HepG2 (cell line): ENCODE results near the gene PDSS2. TPM values are rescaled to one million over a fixed set of nuclear protein-coding genes. Genes with fewer than 3 reads are reported as not detected.
A peak's percentile ranks its signal among the peaks of the same experiment; 100 is the strongest.

Experiments
- AHR ChIP-seq: IDR thresholded peaks from 2 replicates; pipeline ENCODE4 v1.6.1; 2018; ENCODE audit warnings: missing genetic modification reagents, missing compliant biosample characterization
- EED ChIP-seq: sonication (generic); formaldehyde crosslinking; IDR thresholded peaks from 2 replicates; pipeline ENCODE4 v1.5.0; 2020; ENCODE audit warnings: mild to moderate bottlenecking, missing genetic modification reagents
- ERF ChIP-seq: IDR thresholded peaks from 2 replicates; pipeline ENCODE4 v1.6.1; 2018; ENCODE audit warnings: missing biosample characterization, missing genetic modification reagents
- FOXA3 ChIP-seq: IDR thresholded peaks from 2 replicates; pipeline ENCODE4 v1.6.1; 2016; ENCODE audit warnings: missing genetic modification reagents, missing compliant biosample characterization
- GATAD2A ChIP-seq: IDR thresholded peaks from 2 replicates; pipeline ENCODE4 v1.6.1; 2016
- HOXD1 ChIP-seq: sonication (generic); formaldehyde crosslinking; IDR thresholded peaks from 2 replicates; pipeline ENCODE4 v1.5.0; 2020; ENCODE audit warnings: missing genetic modification reagents
- NAIF1 ChIP-seq: sonication (generic); formaldehyde crosslinking; IDR thresholded peaks from 2 replicates; pipeline ENCODE4 v1.5.0; 2020; ENCODE audit warnings: mild to moderate bottlenecking, missing genetic modification reagents, borderline replicate concordance
- SIX1 ChIP-seq: sonication (generic); formaldehyde crosslinking; IDR thresholded peaks from 2 replicates; pipeline ENCODE4 v1.4.0; 2020; ENCODE audit warnings: missing genetic modification reagents, borderline replicate concordance
- SOX6 ChIP-seq, 2 experiments: fragments of 450-650 bp in 1 of 2; sonication (generic) in 1 of 2; formaldehyde crosslinking in 1 of 2; IDR thresholded peaks; 2 replicates each; pipeline versions ENCODE4 v1.4.0 to v1.6.1; 2017 to 2020; ENCODE audit warnings: antibody characterized with exemption in 1 of 2, mild to moderate bottlenecking in 1 of 2, missing genetic modification reagents in 1 of 2
- ZBTB37 ChIP-seq: sonication (generic); formaldehyde crosslinking; IDR thresholded peaks from 2 replicates; pipeline ENCODE4 v1.4.0; 2020; ENCODE audit warnings: mild to moderate bottlenecking, missing genetic modification reagents
- ZFP90 ChIP-seq: sonication (generic); formaldehyde crosslinking; IDR thresholded peaks from 2 replicates; pipeline ENCODE4 v1.8.0; 2022; ENCODE audit warnings: missing genetic modification reagents, mild to moderate bottlenecking, inconsistent platforms, borderline replicate concordance
- ZNF33B ChIP-seq: sonication (generic); formaldehyde crosslinking; IDR thresholded peaks from 2 replicates; pipeline ENCODE4 v1.5.1; 2020; ENCODE audit warnings: mild to moderate bottlenecking, missing genetic modification reagents
- ZNF788 ChIP-seq: sonication (generic); formaldehyde crosslinking; IDR thresholded peaks from 2 replicates; pipeline ENCODE4 v1.5.0; 2020; ENCODE audit warnings: mild to moderate bottlenecking, missing genetic modification reagents, borderline replicate concordance
- ZSCAN21 ChIP-seq: sonication (generic); formaldehyde crosslinking; IDR thresholded peaks from 2 replicates; pipeline ENCODE4 v1.8.0; 2022; ENCODE audit warnings: mild to moderate bottlenecking, missing genetic modification reagents, moderate library complexity, borderline replicate concordance
- polyA plus RNA-seq, 8 experiments: library from polyadenylated mRNA; depleted of rRNA in 3 of 8; stranded (reverse) in 7 of 8; unstranded in 1 of 8; fragments of >200 nt; fragmentation: Illumina TruSeq in 4 of 8; extraction: Trizol in 4 of 8; gene quantifications; 2 replicates each; pipeline versions ENCODE4 v1.2.1 to v1.2.3, GENCODE V29; 2011 to 2016; ENCODE audit warnings: low read depth in 4 of 8, missing spikeins in 1 of 8, mixed read lengths in 1 of 8; ENCODE audit not compliant: insufficient read depth in 1 of 8
- total RNA-seq, 5 experiments: library from RNA; depleted of rRNA; stranded (reverse); fragments of >200 nt; fragmentation: Illumina TruSeq; extraction: Trizol; gene quantifications; 2 replicates each; pipeline ENCODE4 v1.2.3, GENCODE V29; 2016; ENCODE audit warnings: low read depth in 1 of 5
- TF ChIP-seq, protein P1 (sequence below): sonication (generic); formaldehyde crosslinking; IDR thresholded peaks from 2 replicates; pipeline ENCODE4 v1.8.1; 2022; ENCODE audit warnings: mild to moderate bottlenecking, missing genetic modification reagents
- TF ChIP-seq, protein P2 (sequence below): sonication (generic); formaldehyde crosslinking; IDR thresholded peaks from 2 replicates; pipeline ENCODE4 v1.8.1; 2023; ENCODE audit warnings: mild to moderate bottlenecking, moderate library complexity, missing genetic modification reagents
- TF ChIP-seq, protein P3 (sequence below): sonication (generic); formaldehyde crosslinking; IDR thresholded peaks from 2 replicates; pipeline ENCODE4 v1.5.1; 2020; ENCODE audit warnings: mild to moderate bottlenecking, missing genetic modification reagents, borderline replicate concordance
- TF ChIP-seq, protein P4 (sequence below): sonication (generic); formaldehyde crosslinking; IDR thresholded peaks from 2 replicates; pipeline ENCODE4 v1.5.0; 2020; ENCODE audit warnings: missing genetic modification reagents

The PDSS2 gene
- total and polyA plus RNA-seq, 2 of the 13 experiments (the other 11 are each of a cell fraction or from before 2014, with no cell fraction given): 16.2 to 17.0 TPM

DNA sequence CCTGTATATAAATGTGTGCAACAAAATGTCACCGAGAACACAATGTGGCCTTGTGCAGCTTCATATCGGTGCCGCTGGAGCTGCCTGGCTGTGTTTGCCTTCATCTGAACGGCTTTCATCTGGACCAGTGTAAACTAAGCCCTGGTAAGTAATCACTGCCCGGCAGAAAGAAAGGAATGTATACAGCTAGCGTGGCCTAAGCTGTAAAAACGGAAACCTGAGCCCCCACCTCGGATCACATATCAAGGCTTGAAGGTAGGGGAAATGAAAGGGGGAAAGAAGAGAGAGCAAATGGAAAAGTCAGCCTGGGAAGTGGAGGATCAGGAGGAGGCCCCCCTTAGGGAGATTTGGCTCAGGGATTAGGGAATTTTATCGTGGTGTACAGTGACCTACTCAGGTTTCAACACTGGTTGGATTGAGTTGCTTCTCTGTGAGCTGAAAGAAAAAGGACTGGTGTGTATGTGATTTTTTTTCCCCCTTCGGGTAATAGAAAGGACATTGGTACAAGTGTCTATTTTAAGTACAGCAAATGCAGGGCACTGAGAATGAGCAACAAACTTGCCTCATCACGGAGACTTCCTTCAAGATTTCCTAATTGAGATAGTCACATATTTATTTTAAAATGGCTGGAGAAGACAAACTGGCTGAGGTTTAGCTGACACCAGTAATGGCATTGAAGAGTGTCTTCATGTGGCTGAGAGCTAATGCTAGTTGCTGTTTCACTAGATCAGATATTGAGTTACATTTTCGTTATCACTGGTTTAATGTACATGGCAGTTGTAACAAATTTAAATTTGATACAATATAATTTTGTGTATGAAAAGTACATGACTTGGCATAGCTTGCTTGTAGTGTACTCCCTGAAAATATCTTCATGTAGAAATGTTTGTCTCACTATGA lies 34.0 kb upstream of the PDSS2 start (continued):
- TF ChIP-seq, protein P1, sequence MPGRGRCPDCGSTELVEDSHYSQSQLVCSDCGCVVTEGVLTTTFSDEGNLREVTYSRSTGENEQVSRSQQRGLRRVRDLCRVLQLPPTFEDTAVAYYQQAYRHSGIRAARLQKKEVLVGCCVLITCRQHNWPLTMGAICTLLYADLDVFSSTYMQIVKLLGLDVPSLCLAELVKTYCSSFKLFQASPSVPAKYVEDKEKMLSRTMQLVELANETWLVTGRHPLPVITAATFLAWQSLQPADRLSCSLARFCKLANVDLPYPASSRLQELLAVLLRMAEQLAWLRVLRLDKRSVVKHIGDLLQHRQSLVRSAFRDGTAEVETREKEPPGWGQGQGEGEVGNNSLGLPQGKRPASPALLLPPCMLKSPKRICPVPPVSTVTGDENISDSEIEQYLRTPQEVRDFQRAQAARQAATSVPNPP (CRISPR knock-in tag): no peak
- TF ChIP-seq FOXA3 (CRISPR knock-in tag): peak; percentile 90
- TF ChIP-seq, protein P2, sequence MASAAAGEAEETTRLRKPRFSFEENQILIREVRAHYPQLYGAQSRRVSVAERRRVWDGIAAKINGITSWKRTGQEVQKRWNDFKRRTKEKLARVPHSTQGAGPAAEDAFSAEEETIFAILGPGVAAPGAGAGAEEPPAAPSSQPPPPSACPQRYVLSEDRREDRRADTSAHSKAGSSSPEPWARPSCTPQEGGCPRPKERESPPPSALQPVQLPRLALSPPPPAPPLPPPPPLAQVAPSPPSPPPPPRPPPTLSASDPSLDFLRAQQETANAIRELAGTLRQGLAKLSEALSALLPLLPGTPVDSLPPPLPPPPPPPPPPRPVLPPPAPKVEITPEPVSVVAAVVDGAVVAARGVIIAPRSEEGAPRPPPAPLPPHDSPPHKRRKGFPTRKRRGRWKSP: peak; percentile 83; the same call in 1 of the 2 replicates
- TF ChIP-seq HOXD1 (CRISPR knock-in tag): 0 out of 2 replicates have a peak, but pooled peaks have one; percentile 61
- peak; percentile 93 for TF ChIP-seq GATAD2A (CRISPR knock-in tag)
- peak; percentile 67; the same call in 1 of the 2 replicates for TF ChIP-seq ERF
- no peak for TF ChIP-seq NAIF1 (CRISPR knock-in tag)
- TF ChIP-seq ZBTB37 (CRISPR knock-in tag): peak; percentile 90
- TF ChIP-seq ZNF33B (CRISPR knock-in tag): 0 out of 2 replicates have a peak, but pooled peaks have one; percentile 43
- TF ChIP-seq, protein P3, sequence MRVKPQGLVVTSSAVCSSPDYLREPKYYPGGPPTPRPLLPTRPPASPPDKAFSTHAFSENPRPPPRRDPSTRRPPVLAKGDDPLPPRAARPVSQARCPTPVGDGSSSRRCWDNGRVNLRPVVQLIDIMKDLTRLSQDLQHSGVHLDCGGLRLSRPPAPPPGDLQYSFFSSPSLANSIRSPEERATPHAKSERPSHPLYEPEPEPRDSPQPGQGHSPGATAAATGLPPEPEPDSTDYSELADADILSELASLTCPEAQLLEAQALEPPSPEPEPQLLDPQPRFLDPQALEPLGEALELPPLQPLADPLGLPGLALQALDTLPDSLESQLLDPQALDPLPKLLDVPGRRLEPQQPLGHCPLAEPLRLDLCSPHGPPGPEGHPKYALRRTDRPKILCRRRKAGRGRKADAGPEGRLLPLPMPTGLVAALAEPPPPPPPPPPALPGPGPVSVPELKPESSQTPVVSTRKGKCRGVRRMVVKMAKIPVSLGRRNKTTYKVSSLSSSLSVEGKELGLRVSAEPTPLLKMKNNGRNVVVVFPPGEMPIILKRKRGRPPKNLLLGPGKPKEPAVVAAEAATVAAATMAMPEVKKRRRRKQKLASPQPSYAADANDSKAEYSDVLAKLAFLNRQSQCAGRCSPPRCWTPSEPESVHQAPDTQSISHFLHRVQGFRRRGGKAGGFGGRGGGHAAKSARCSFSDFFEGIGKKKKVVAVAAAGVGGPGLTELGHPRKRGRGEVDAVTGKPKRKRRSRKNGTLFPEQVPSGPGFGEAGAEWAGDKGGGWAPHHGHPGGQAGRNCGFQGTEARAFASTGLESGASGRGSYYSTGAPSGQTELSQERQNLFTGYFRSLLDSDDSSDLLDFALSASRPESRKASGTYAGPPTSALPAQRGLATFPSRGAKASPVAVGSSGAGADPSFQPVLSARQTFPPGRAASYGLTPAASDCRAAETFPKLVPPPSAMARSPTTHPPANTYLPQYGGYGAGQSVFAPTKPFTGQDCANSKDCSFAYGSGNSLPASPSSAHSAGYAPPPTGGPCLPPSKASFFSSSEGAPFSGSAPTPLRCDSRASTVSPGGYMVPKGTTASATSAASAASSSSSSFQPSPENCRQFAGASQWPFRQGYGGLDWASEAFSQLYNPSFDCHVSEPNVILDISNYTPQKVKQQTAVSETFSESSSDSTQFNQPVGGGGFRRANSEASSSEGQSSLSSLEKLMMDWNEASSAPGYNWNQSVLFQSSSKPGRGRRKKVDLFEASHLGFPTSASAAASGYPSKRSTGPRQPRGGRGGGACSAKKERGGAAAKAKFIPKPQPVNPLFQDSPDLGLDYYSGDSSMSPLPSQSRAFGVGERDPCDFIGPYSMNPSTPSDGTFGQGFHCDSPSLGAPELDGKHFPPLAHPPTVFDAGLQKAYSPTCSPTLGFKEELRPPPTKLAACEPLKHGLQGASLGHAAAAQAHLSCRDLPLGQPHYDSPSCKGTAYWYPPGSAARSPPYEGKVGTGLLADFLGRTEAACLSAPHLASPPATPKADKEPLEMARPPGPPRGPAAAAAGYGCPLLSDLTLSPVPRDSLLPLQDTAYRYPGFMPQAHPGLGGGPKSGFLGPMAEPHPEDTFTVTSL (CRISPR knock-in tag): peak; percentile 74
- peak; percentile 99 for TF ChIP-seq SIX1 (CRISPR knock-in tag)
- TF ChIP-seq ZSCAN21: peak; percentile 94
- TF ChIP-seq SOX6 (IDR thresholded peaks at IDR 0.05): no peak
- peak; percentile 88 for TF ChIP-seq SOX6 (CRISPR knock-in tag; IDR thresholded peaks at IDR 0.05)
- no peak for TF ChIP-seq AHR (CRISPR knock-in tag)
- TF ChIP-seq, protein P4, sequence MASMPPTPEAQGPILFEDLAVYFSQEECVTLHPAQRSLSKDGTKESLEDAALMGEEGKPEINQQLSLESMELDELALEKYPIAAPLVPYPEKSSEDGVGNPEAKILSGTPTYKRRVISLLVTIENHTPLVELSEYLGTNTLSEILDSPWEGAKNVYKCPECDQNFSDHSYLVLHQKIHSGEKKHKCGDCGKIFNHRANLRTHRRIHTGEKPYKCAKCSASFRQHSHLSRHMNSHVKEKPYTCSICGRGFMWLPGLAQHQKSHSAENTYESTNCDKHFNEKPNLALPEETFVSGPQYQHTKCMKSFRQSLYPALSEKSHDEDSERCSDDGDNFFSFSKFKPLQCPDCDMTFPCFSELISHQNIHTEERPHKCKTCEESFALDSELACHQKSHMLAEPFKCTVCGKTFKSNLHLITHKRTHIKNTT (CRISPR knock-in tag): no peak
- TF ChIP-seq EED: no peak
- peak; percentile 37; the same call in 1 of the 2 replicates for TF ChIP-seq ZNF788 (CRISPR knock-in tag)
- 0 out of 2 replicates have a peak, but pooled peaks have one; percentile 33 for TF ChIP-seq ZFP90 (CRISPR knock-in tag)
